MM.1S (cell line): ENCODE results near the gene HOXB6.

Experiments used
- DNase-seq: peaks from one replicate; pipeline ENCODE4 v3.0.0-alpha.2; 2015
- H2AFZ ChIP-seq: fragments of 300-600 bp; sonication (generic); 2 replicates; pipeline ENCODE4 v1.6.0; 2016; ENCODE audit warnings: antibody characterized with exemption, low read length
- H3F3A ChIP-seq: fragments of 300-600 bp; sonication (generic); 2 replicates; pipeline ENCODE4 v1.6.1; 2016; ENCODE audit warnings: mild to moderate bottlenecking, antibody characterized with exemption, low read length, moderate library complexity, mixed read lengths; ENCODE audit not compliant: insufficient read depth
- H3K27ac ChIP-seq: fragments of 300-600 bp; sonication (generic); 2 replicates; pipeline ENCODE4 v1.5.1; 2016; ENCODE audit warnings: mild to moderate bottlenecking, low read length
- H3K27me3 ChIP-seq: fragments of 300-600 bp; sonication (generic); replicated peaks from 2 replicates; pipeline ENCODE4 v1.6.0; 2016; ENCODE audit warnings: low read length; ENCODE audit not compliant: insufficient read depth
- H3K36me3 ChIP-seq: fragments of 300-600 bp; sonication (generic); replicated peaks from 2 replicates; pipeline ENCODE4 v1.6.1; 2016; ENCODE audit warnings: mild to moderate bottlenecking, low read length, mixed read lengths; ENCODE audit not compliant: insufficient read depth
- H3K4me1 ChIP-seq: fragments of 300-600 bp; sonication (generic); 2 replicates; pipeline ENCODE4 v1.6.1; 2016; ENCODE audit warnings: low read length, mixed read lengths
- H3K4me2 ChIP-seq: fragments of 300-600 bp; sonication (generic); 2 replicates; pipeline ENCODE4 v1.6.0; 2016; ENCODE audit warnings: low read depth, low read length
- H3K4me3 ChIP-seq: fragments of 300-600 bp; sonication (generic); 2 replicates; pipeline ENCODE4 v1.5.1; 2016; ENCODE audit warnings: low read length, mixed read lengths
- H3K79me2 ChIP-seq: fragments of 300-600 bp; sonication (generic); 2 replicates; pipeline ENCODE4 v1.6.1; 2016; ENCODE audit warnings: mixed run types, low read length, mixed read lengths
- H3K9ac ChIP-seq: fragments of 300-600 bp; sonication (generic); 2 replicates; pipeline ENCODE4 v1.6.1; 2016; ENCODE audit warnings: low read length, mixed read lengths
- H3K9me2 ChIP-seq: fragments of 300-600 bp; sonication (generic); replicated peaks from 2 replicates; pipeline ENCODE4 v1.6.1; 2016; ENCODE audit warnings: mild to moderate bottlenecking, low read length, mixed read lengths; ENCODE audit not compliant: insufficient read depth
- H3K9me3 ChIP-seq: fragments of 300-600 bp; sonication (generic); replicated peaks from 2 replicates; pipeline ENCODE4 v1.6.1; 2016; ENCODE audit warnings: mild to moderate bottlenecking, low read length, mixed read lengths; ENCODE audit not compliant: insufficient read depth
- H4K20me1 ChIP-seq: fragments of 300-600 bp; sonication (generic); 2 replicates; pipeline ENCODE4 v1.6.1; 2016; ENCODE audit warnings: mild to moderate bottlenecking, low read length, moderate library complexity, mixed read lengths; ENCODE audit not compliant: insufficient read depth
- CTCF ChIP-seq: fragments of 300-600 bp; sonication (generic); IDR thresholded peaks from 2 replicates; pipeline ENCODE4 v1.5.1; 2016; ENCODE audit warnings: antibody characterized with exemption, low read length, mixed read lengths
- EZH2 ChIP-seq: fragments of 300-600 bp; sonication (generic); optimal IDR thresholded peaks from 2 replicates; pipeline ENCODE3; 2017; ENCODE audit warnings: low read depth, mild to moderate bottlenecking, antibody characterized with exemption, low read length, mixed read lengths
- EZH2phosphoT487 ChIP-seq: fragments of 300-600 bp; sonication (generic); IDR thresholded peaks from 2 replicates; pipeline ENCODE4 v1.6.1; 2018; ENCODE audit warnings: antibody characterized with exemption, low read length

Gene HOXB6

GRCh38 chr17:48644910-48645557, 40.2 kb upstream of the HOXB6 start:
- Histone ChIP-seq H3K4me2 (no peak overlapping the region), H2AFZ (no peak overlapping the region), H3K4me1 (no peaks in the 10 kb centered on the region), H3F3A (0 out of 2 replicates have a peak, but pooled peaks cover 3% of the 10 kb centered on the region), H3K9me2 (no peaks in the 10 kb centered on the region), H3K27me3 (peaks cover 26% of the 10 kb centered on the region), H3K79me2 (no peaks in the 10 kb centered on the region), H4K20me1 (no peaks in the 10 kb centered on the region), H3K4me3 (no peak overlapping the region), H3K36me3 (no peaks in the 10 kb centered on the region), H3K9me3 (no peaks in the 10 kb centered on the region), H3K9ac (no peak overlapping the region), H3K27ac (no peak overlapping the region)
- no peak for DNase-seq
- TF ChIP-seq CTCF (no peak), EZH2 (no peak), EZH2phosphoT487 (no peak)

GRCh38 chr17:48644159-48644558, 39.4 kb upstream of the HOXB6 start:
- H3K9me3 ChIP-seq = no peaks in the 10 kb centered on the region
- H3K4me2 ChIP-seq = no peak overlapping the region
- H3K4me1 ChIP-seq = no peaks in the 10 kb centered on the region
- no peak overlapping the region for H3K27ac ChIP-seq
- H3K9me2 ChIP-seq = no peaks in the 10 kb centered on the region
- H3K27me3 ChIP-seq = peaks cover 26% of the 10 kb centered on the region
- H3K36me3 ChIP-seq = no peaks in the 10 kb centered on the region
- TF ChIP-seq EZH2phosphoT487 = no peak
- no peak for DNase-seq
- H3K4me3 ChIP-seq = no peak overlapping the region
- H3F3A ChIP-seq = no peaks in the 10 kb centered on the region
- no peak overlapping the region for H2AFZ ChIP-seq
- no peak overlapping the region for H3K9ac ChIP-seq
- no peaks in the 10 kb centered on the region for H3K79me2 ChIP-seq
- no peaks in the 10 kb centered on the region for H4K20me1 ChIP-seq

GRCh38 chr17:48643697-48644012, 38.9 kb upstream of the HOXB6 start:
- H4K20me1 ChIP-seq = no peaks in the 10 kb centered on the region
- H3K4me2 ChIP-seq = no peak overlapping the region
- H3K9ac ChIP-seq = no peak overlapping the region
- no peak overlapping the region for H2AFZ ChIP-seq
- no peak for DNase-seq
- H3K9me3 ChIP-seq = no peaks in the 10 kb centered on the region
- no peaks in the 10 kb centered on the region for H3K4me1 ChIP-seq
- TF ChIP-seq EZH2phosphoT487 = no peak
- no peak for TF ChIP-seq CTCF
- no peak for TF ChIP-seq EZH2
- peaks cover 26% of the 10 kb centered on the region for H3K27me3 ChIP-seq
- no peak overlapping the region for H3K4me3 ChIP-seq
- no peaks in the 10 kb centered on the region for H3F3A ChIP-seq
- no peaks in the 10 kb centered on the region for H3K9me2 ChIP-seq
- no peaks in the 10 kb centered on the region for H3K36me3 ChIP-seq
- no peaks in the 10 kb centered on the region for H3K79me2 ChIP-seq
- no peak overlapping the region for H3K27ac ChIP-seq

- H3K9me2 ChIP-seq = no peaks in the 10 kb centered on the region
- no peak overlapping the region for H3K4me2 ChIP-seq
- H4K20me1 ChIP-seq = no peaks in the 10 kb centered on the region
- H3K36me3 ChIP-seq = no peaks in the 10 kb centered on the region
- H3K4me1 ChIP-seq = no peaks in the 10 kb centered on the region
- H3K9me3 ChIP-seq = no peaks in the 10 kb centered on the region
- no peak overlapping the region for H2AFZ ChIP-seq
- TF ChIP-seq EZH2phosphoT487 (no peak), EZH2 (no peak), CTCF (no peak)
- no peaks in the 10 kb centered on the region for H3K79me2 ChIP-seq
- H3K9ac ChIP-seq = no peak overlapping the region
- H3F3A ChIP-seq = no peaks in the 10 kb centered on the region
- DNase-seq = no peak
- no peak overlapping the region for H3K4me3 ChIP-seq
- H3K27ac ChIP-seq = no peak overlapping the region
- peaks cover 32% of the 10 kb centered on the region for H3K27me3 ChIP-seq
Observed at GRCh38 chr17:48642843-48643696, 38.3 kb upstream of the HOXB6 start.
